ENCODE data around the gene SP3. TPM values are rescaled to one million over a fixed set of nuclear protein-coding genes. Genes with fewer than 3 reads are reported as not detected.

The SP3 gene
- total RNA-seq, 2 experiments from 2014 or later, result 115 to 150 TPM

DNA sequence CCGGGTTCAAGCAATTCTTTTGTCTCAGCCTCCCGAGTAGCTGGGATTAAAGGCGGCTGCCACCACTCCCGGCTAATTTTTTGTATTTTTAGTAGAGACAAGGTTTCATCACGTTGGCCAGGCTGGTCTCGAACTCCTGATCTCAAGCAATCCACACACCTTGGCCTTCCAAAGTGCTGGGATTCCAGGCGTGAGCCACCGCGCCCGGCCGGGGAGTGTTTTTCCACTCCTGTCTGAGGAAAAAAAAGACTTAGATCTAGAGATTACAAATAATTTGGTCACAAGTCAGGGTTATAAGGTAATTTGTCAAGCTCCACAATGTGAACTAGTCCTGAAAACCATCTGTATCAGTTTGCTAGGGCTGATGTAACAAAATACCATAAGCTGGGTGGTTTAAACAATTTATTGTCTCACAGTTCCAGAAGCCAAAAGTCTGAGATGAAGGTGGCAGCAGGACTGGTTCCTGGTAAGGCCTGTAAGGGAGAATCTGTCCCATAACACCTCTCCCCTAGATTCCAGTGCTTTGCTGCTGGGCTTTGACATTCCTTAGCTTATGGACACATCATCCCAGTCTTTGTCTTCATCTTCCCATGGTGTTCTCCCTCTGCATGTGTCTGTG, 40.7 kb upstream of the SP3 start:
- DNase-seq (ENCODE audit: low spot score), result no peak
- H3K4me1 ChIP-seq (ENCODE audit: insufficient read depth, low read length, poor library complexity, severe bottlenecking), result no peaks in the 10 kb centered on the region
- H3K4me2 ChIP-seq (ENCODE audit: low read length), result no peak overlapping the region
- H4K20me1 ChIP-seq (ENCODE audit: insufficient read depth, low read length), result no peaks in the 10 kb centered on the region
- no peaks in the 10 kb centered on the region for H3K9me2 ChIP-seq (ENCODE audit: insufficient read depth, low read length)
- H2AFZ ChIP-seq (ENCODE audit: low read length), result no peak overlapping the region
- no peaks in the 10 kb centered on the region for H3K9me3 ChIP-seq (ENCODE audit: low read length)
- no peaks in the 10 kb centered on the region for H3K36me3 ChIP-seq (ENCODE audit: insufficient read depth, low read length)
- intact Hi-C loops (cut with micrococcal nuclease; ENCODE audit: unreplicated experiment), result no loop called here
- no peaks in the 10 kb centered on the region for H3K79me2 ChIP-seq (ENCODE audit: insufficient read depth, low read depth, low read length)
- POLR2A ChIA-PET, result no interaction called here
- H3K27ac ChIP-seq (ENCODE audit: low read depth, low read length, poor library complexity, severe bottlenecking), result no peak overlapping the region
- no peak overlapping the region for H3K4me3 ChIP-seq (ENCODE audit: low read depth, low read length, poor library complexity, severe bottlenecking)
- no peak for TF ChIP-seq EZH2phosphoT487 (IDR thresholded peaks at IDR 0.05; ENCODE audit: borderline replicate concordance, low read depth, low read length)
- TF ChIP-seq, protein P1, sequence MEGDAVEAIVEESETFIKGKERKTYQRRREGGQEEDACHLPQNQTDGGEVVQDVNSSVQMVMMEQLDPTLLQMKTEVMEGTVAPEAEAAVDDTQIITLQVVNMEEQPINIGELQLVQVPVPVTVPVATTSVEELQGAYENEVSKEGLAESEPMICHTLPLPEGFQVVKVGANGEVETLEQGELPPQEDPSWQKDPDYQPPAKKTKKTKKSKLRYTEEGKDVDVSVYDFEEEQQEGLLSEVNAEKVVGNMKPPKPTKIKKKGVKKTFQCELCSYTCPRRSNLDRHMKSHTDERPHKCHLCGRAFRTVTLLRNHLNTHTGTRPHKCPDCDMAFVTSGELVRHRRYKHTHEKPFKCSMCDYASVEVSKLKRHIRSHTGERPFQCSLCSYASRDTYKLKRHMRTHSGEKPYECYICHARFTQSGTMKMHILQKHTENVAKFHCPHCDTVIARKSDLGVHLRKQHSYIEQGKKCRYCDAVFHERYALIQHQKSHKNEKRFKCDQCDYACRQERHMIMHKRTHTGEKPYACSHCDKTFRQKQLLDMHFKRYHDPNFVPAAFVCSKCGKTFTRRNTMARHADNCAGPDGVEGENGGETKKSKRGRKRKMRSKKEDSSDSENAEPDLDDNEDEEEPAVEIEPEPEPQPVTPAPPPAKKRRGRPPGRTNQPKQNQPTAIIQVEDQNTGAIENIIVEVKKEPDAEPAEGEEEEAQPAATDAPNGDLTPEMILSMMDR (conservative IDR thresholded peaks at IDR 0.05; ENCODE audit: low read length), result no peak
- BruUV-seq (replicated peaks), result no TSS peak
- CTCF ChIA-PET (ENCODE audit: unreplicated experiment), result no interaction called here

DNA sequence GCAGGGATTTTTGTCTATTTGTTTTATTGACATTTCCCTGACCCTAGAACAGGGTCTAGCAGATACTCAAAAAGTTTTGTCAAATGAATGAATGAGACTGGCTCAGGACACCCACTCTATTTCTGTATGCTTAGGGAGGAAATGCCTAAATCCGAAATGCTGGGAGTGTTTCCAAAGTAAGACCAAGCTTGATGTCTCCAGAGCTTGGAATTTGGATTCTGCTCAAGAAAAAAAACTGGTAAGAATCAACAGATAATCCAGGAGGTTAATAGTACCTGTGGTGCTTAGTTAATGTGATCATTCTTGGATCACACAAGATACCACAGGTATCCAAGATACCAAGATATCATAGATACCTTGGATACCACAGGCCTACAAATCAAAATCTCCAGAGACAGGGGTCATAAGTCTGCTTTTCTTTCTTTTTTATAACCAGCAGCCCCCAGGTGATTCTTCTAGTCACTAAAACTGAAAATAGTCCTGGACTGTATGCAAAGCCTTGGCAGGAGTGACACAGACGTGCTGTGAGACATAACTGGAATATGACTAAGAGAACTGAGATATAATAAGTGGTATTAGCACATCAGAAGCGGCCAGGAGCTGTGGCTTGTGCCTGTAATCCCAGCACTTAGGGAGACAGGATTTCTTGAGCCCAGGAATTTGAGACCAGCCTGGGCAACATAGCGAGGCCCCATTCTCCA, 39.9 kb upstream of the SP3 start:
- Histone ChIP-seq H3K9me2 (ENCODE audit: insufficient read depth, low read length) (no peaks in the 10 kb centered on the region), H3K27ac (ENCODE audit: low read depth, low read length, poor library complexity, severe bottlenecking) (no peak overlapping the region), H3K4me1 (ENCODE audit: insufficient read depth, low read length, poor library complexity, severe bottlenecking) (no peaks in the 10 kb centered on the region), H4K20me1 (ENCODE audit: insufficient read depth, low read length) (no peaks in the 10 kb centered on the region), H3K4me3 (ENCODE audit: low read depth, low read length, poor library complexity, severe bottlenecking) (no peak overlapping the region), H2AFZ (ENCODE audit: low read length) (no peak overlapping the region), H3K79me2 (ENCODE audit: insufficient read depth, low read depth, low read length) (no peaks in the 10 kb centered on the region), H3K9me3 (ENCODE audit: low read length) (no peaks in the 10 kb centered on the region), H3K36me3 (ENCODE audit: insufficient read depth, low read length) (no peaks in the 10 kb centered on the region), H3K4me2 (ENCODE audit: low read length) (no peak overlapping the region)
- ChIA-PET CTCF (ENCODE audit: unreplicated experiment) (no interaction called here), POLR2A (no interaction called here)
- intact Hi-C loops (cut with micrococcal nuclease; ENCODE audit: unreplicated experiment), result no loop called here
- DNase-seq (ENCODE audit: low spot score), result no peak
- no TSS peak for BruUV-seq (replicated peaks)
- TF ChIP-seq, protein P1 (conservative IDR thresholded peaks at IDR 0.05; ENCODE audit: low read length), result no peak
- no peak for TF ChIP-seq EZH2phosphoT487 (IDR thresholded peaks at IDR 0.05; ENCODE audit: borderline replicate concordance, low read depth, low read length)
